ENCODE data around the gene GSTCD.

DNA sequence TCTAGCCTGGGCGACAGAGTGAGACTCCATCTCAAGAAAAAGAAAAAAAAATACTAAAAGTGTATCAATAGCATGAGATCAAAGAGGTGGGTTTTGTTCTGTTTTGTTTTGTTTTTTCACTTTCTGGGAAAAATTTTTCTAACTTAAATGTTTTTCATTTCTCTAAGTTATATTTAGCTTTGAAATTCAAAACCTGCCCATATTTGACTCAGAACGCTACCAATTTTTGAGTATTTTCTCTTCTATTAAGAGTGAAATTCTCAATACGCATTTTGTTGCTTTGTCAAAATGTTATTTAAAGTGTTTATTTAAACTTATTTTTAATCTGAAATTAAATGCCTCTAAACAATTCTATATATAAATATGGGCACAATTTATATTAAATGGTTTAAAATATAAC lies 39.6 kb downstream of the GSTCD start:
- TF ChIP-seq, protein P1, sequence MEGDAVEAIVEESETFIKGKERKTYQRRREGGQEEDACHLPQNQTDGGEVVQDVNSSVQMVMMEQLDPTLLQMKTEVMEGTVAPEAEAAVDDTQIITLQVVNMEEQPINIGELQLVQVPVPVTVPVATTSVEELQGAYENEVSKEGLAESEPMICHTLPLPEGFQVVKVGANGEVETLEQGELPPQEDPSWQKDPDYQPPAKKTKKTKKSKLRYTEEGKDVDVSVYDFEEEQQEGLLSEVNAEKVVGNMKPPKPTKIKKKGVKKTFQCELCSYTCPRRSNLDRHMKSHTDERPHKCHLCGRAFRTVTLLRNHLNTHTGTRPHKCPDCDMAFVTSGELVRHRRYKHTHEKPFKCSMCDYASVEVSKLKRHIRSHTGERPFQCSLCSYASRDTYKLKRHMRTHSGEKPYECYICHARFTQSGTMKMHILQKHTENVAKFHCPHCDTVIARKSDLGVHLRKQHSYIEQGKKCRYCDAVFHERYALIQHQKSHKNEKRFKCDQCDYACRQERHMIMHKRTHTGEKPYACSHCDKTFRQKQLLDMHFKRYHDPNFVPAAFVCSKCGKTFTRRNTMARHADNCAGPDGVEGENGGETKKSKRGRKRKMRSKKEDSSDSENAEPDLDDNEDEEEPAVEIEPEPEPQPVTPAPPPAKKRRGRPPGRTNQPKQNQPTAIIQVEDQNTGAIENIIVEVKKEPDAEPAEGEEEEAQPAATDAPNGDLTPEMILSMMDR (IDR thresholded peaks at IDR 0.05) = no peak
- no peak for TF ChIP-seq EZH2 (IDR thresholded peaks at IDR 0.05; ENCODE audit: borderline replicate concordance, insufficient read depth, low read depth, low read length, poor library complexity, severe bottlenecking)

Measured in B cell (primary cell).